Activated T-cell treated with anti-CD3 and anti-CD28 coated beads, Interleukin-2, amount 50 U/mL, for 24 hours (primary cell): ENCODE measurements around the gene TMEM253.

Experiments used
- DNase-seq: peaks from one replicate; pipeline ENCODE4 v3.0.0-alpha.2; 2020
- H3K27ac Mint-ChIP-seq: 2 replicates; pipeline ENCODE4 v1.8.0; 2020; ENCODE audit warnings: mild to moderate bottlenecking, mixed read lengths
- H3K27me3 Mint-ChIP-seq: 2 replicates; pipeline ENCODE4 v1.8.0; 2020; ENCODE audit warnings: mixed read lengths
- H3K36me3 Mint-ChIP-seq: 2 replicates; pipeline ENCODE4 v1.8.0; 2020; ENCODE audit warnings: low read depth, mixed read lengths
- H3K4me1 Mint-ChIP-seq: 2 replicates; pipeline ENCODE4 v1.8.0; 2020; ENCODE audit warnings: low read depth, mixed read lengths
- H3K4me3 Mint-ChIP-seq: 2 replicates; pipeline ENCODE4 v1.8.0; 2020; ENCODE audit warnings: mild to moderate bottlenecking, moderate library complexity, mixed read lengths
- H3K9me3 Mint-ChIP-seq: 2 replicates; pipeline ENCODE4 v1.8.0; 2020; ENCODE audit warnings: mixed read lengths

The TMEM253 gene

GRCh38 chr14:21102521-21103410, 1.9 kb downstream of the TMEM253 start:
- peak overlapping the region; percentile 93 for H3K27ac Mint-ChIP-seq
- H3K36me3 Mint-ChIP-seq = peaks cover 6% of the 10 kb centered on the region
- H3K4me3 Mint-ChIP-seq = peak overlapping the region; percentile 83
- H3K27me3 Mint-ChIP-seq = no peaks in the 10 kb centered on the region
- no peaks in the 10 kb centered on the region for H3K9me3 Mint-ChIP-seq
- H3K4me1 Mint-ChIP-seq = peaks cover 50% of the 10 kb centered on the region
- DNase-seq = no peak

GRCh38 chr14:21103411-21103709, 2.5 kb downstream of the TMEM253 start:
- H3K4me1 Mint-ChIP-seq = peaks cover 50% of the 10 kb centered on the region
- no peak for DNase-seq
- peak overlapping the region; percentile 83 for H3K4me3 Mint-ChIP-seq
- H3K36me3 Mint-ChIP-seq = peaks cover 6% of the 10 kb centered on the region
- peak overlapping the region; percentile 93 for H3K27ac Mint-ChIP-seq
- no peaks in the 10 kb centered on the region for H3K27me3 Mint-ChIP-seq
- no peaks in the 10 kb centered on the region for H3K9me3 Mint-ChIP-seq

- peak; percentile 97 for DNase-seq
- Mint-ChIP-seq H3K4me3 (peak overlapping the region; percentile 83), H3K36me3 (peaks cover 6% of the 10 kb centered on the region), H3K27ac (peak overlapping the region; percentile 93), H3K27me3 (no peaks in the 10 kb centered on the region), H3K4me1 (peaks cover 47% of the 10 kb centered on the region), H3K9me3 (no peaks in the 10 kb centered on the region)
Observed at GRCh38 chr14:21103710-21104447, 3.0 kb downstream of the TMEM253 start.

DNA sequence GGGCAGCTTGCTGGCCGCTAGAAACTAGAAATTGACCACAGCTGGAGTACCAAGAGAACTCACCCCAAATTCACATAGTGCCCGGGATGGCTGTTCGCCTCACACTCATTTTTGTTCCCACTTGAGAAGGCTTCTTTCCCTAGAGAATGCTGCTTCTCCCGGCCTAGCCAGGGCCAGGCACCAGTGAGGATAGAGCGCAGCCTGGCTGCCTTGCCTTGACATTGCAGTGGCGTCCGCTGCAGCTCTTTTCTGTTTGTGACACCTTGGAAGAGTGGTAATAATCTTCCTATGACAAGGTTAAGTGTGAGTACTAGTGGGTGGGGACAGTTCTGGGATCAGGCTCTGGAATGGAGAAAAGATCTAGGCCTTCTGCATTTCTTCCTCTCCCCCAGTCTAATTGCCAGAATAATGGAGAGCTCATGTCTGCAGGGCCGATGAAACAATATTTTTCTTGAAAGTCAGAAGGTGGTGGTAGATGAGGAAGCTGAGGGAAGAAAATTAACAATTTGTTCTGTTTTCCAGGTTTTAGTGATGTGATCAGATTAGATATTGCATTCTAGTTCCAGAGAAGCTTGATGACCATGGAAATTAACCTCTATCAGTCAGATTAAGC, 3.7 kb downstream of the TMEM253 start:
- Mint-ChIP-seq H3K9me3 (no peaks in the 10 kb centered on the region), H3K27ac (peak overlapping the region; percentile 93), H3K4me3 (peak overlapping the region; percentile 83), H3K36me3 (peaks cover 6% of the 10 kb centered on the region), H3K27me3 (no peaks in the 10 kb centered on the region), H3K4me1 (peaks cover 45% of the 10 kb centered on the region)
- DNase-seq = peak; percentile 79

GRCh38 chr14:21105095-21105494, 4.2 kb downstream of the TMEM253 start:
- Mint-ChIP-seq H3K4me3 (peak overlapping the region; percentile 83), H3K9me3 (no peaks in the 10 kb centered on the region), H3K36me3 (peaks cover 6% of the 10 kb centered on the region), H3K27me3 (no peaks in the 10 kb centered on the region), H3K27ac (peak overlapping the region; percentile 93), H3K4me1 (peaks cover 49% of the 10 kb centered on the region)
- DNase-seq = no peak

- Mint-ChIP-seq H3K9me3 (no peaks in the 10 kb centered on the region), H3K27ac (no peak overlapping the region), H3K4me3 (no peak overlapping the region), H3K36me3 (peaks cover 6% of the 10 kb centered on the region), H3K27me3 (no peaks in the 10 kb centered on the region), H3K4me1 (peaks cover 55% of the 10 kb centered on the region)
- no peak for DNase-seq
Observed at GRCh38 chr14:21106176-21106497, 5.3 kb downstream of the TMEM253 start.

- H3K27ac Mint-ChIP-seq = no peak overlapping the region
- peaks cover 6% of the 10 kb centered on the region for H3K36me3 Mint-ChIP-seq
- no peak overlapping the region for H3K4me3 Mint-ChIP-seq
- H3K4me1 Mint-ChIP-seq = peaks cover 49% of the 10 kb centered on the region
- H3K9me3 Mint-ChIP-seq = no peaks in the 10 kb centered on the region
- peak; percentile 83 for DNase-seq
- no peaks in the 10 kb centered on the region for H3K27me3 Mint-ChIP-seq
Observed at GRCh38 chr14:21106498-21107282, 5.8 kb downstream of the TMEM253 start.

- no peak for DNase-seq
- no peak overlapping the region for H3K27ac Mint-ChIP-seq
- no peaks in the 10 kb centered on the region for H3K9me3 Mint-ChIP-seq
- peaks cover 6% of the 10 kb centered on the region for H3K36me3 Mint-ChIP-seq
- peaks cover 43% of the 10 kb centered on the region for H3K4me1 Mint-ChIP-seq
- no peaks in the 10 kb centered on the region for H3K27me3 Mint-ChIP-seq
- no peak overlapping the region for H3K4me3 Mint-ChIP-seq
Observed at GRCh38 chr14:21107283-21107800, 6.5 kb downstream of the TMEM253 start.

- no peaks in the 10 kb centered on the region for H3K9me3 Mint-ChIP-seq
Observed at GRCh38 chr14:21108791-21109190, 7.9 kb downstream of the TMEM253 start.

GRCh38 chr14:21109377-21110138, 8.7 kb downstream of the TMEM253 start:
- H3K27me3 Mint-ChIP-seq = no peaks in the 10 kb centered on the region
- no peak overlapping the region for H3K4me3 Mint-ChIP-seq
- no peak for DNase-seq
- H3K27ac Mint-ChIP-seq = peak overlapping the region; percentile 81
- H3K9me3 Mint-ChIP-seq = no peaks in the 10 kb centered on the region
- peaks cover 30% of the 10 kb centered on the region for H3K4me1 Mint-ChIP-seq
- no peaks in the 10 kb centered on the region for H3K36me3 Mint-ChIP-seq

More at GRCh38 chr14:21108791-21109190, 7.9 kb downstream of the TMEM253 start:
- no peak overlapping the region for H3K4me3 Mint-ChIP-seq
- no peaks in the 10 kb centered on the region for H3K27me3 Mint-ChIP-seq
- peaks cover 32% of the 10 kb centered on the region for H3K4me1 Mint-ChIP-seq
- peaks cover 6% of the 10 kb centered on the region for H3K36me3 Mint-ChIP-seq
- no peak overlapping the region for H3K27ac Mint-ChIP-seq
- DNase-seq = no peak

- Mint-ChIP-seq H3K36me3 (no peaks in the 10 kb centered on the region), H3K4me3 (no peak overlapping the region), H3K27ac (no peak overlapping the region), H3K4me1 (peaks cover 15% of the 10 kb centered on the region), H3K9me3 (no peaks in the 10 kb centered on the region), H3K27me3 (no peaks in the 10 kb centered on the region)
- no peak for DNase-seq
Observed at GRCh38 chr14:21112255-21112654, 11.4 kb downstream of the TMEM253 start.

GRCh38 chr14:21113369-21113768, 12.5 kb downstream of the TMEM253 start:
- Mint-ChIP-seq H3K4me3 (no peak overlapping the region), H3K4me1 (peaks cover 15% of the 10 kb centered on the region), H3K27me3 (peaks cover 4% of the 10 kb centered on the region), H3K9me3 (no peaks in the 10 kb centered on the region), H3K36me3 (no peaks in the 10 kb centered on the region), H3K27ac (no peak overlapping the region)
- no peak for DNase-seq

DNA sequence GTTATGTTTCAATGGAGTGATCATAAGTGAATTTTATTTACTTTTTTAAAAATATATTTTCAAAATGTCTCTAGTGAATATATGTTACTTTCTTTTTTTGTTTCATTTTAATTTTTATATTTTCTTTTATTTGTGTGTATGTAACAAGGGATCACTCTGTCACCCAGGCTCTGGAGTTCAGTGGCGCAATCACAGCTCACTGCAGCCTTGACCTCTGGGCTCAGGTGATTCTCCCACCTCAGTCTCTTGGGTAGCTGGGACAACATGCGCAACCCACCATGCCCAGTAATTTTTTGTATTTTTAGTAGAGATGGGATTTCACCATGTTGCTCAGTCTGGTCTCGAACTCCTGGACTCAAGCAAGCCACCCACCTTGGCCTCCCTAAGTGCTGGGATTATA, 18.1 kb downstream of the TMEM253 start:
- no peak for DNase-seq
- H3K27me3 Mint-ChIP-seq = peaks cover 31% of the 10 kb centered on the region
- H3K4me3 Mint-ChIP-seq = no peak overlapping the region
- H3K9me3 Mint-ChIP-seq = no peaks in the 10 kb centered on the region
- H3K27ac Mint-ChIP-seq = no peak overlapping the region
- H3K4me1 Mint-ChIP-seq = peaks cover 4% of the 10 kb centered on the region
- H3K36me3 Mint-ChIP-seq = no peaks in the 10 kb centered on the region
